Body of pancreas (tissue), 4 donors: Measurements from ENCODE around the gene SLC22A23.

Experiments
- POLR2A ChIP-seq, 3 donors: fragments of 450-650 bp; IDR thresholded peaks; one replicate each; pipeline ENCODE4 v1.6.1; 2016; ENCODE audit warnings: antibody characterized with exemption in 3 of 3, mild to moderate bottlenecking in 2 of 3
- TF ChIP-seq, protein P1 (sequence below), 7 experiments: fragments of 450-650 bp in 4 of 7; fragments of 200-600 bp in 3 of 7; sonication (generic) in 3 of 7; IDR thresholded peaks; one replicate each; pipeline ENCODE4 v1.5.1; 2016 to 2019; ENCODE audit warnings: antibody characterized with exemption in 7 of 7

DNA sequence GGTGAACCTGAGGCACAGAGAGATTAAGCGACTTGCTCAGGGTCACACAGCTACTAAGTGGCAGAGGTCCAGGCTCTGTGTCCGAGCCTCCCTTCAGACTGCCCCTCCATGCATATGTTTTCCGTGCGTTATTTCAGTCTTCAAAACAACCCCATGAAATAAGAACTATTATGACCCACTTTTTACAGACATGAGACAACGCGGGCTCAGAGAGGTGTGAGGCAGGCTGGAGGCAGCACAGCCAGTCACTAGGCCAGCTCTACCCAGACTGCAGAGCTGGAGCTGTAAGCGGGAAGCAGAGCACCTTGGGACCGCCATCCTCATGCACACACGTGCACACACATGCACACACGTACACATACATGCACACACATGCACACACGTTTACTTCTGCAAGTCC, 135.8 kb downstream of the SLC22A23 start:
- TF ChIP-seq, protein P1, sequence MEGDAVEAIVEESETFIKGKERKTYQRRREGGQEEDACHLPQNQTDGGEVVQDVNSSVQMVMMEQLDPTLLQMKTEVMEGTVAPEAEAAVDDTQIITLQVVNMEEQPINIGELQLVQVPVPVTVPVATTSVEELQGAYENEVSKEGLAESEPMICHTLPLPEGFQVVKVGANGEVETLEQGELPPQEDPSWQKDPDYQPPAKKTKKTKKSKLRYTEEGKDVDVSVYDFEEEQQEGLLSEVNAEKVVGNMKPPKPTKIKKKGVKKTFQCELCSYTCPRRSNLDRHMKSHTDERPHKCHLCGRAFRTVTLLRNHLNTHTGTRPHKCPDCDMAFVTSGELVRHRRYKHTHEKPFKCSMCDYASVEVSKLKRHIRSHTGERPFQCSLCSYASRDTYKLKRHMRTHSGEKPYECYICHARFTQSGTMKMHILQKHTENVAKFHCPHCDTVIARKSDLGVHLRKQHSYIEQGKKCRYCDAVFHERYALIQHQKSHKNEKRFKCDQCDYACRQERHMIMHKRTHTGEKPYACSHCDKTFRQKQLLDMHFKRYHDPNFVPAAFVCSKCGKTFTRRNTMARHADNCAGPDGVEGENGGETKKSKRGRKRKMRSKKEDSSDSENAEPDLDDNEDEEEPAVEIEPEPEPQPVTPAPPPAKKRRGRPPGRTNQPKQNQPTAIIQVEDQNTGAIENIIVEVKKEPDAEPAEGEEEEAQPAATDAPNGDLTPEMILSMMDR (IDR thresholded peaks at IDR 0.05): no peak
- no peak for TF ChIP-seq POLR2A (IDR thresholded peaks at IDR 0.05)
